Kidney (tissue), 14 donors: ENCODE measurements around the gene EQTN. TPM values are rescaled to one million over a fixed set of nuclear protein-coding genes. Genes with fewer than 3 reads are reported as not detected.
A peak's percentile ranks its signal among the peaks of the same experiment; 100 is the strongest.

Source experiments
- DNase-seq, 5 donors: peaks; one replicate each; pipeline ENCODE4 v3.0.0-alpha.2; 2013 to 2020
- FAIRE-seq: peaks from 2 replicates; lab custom pipeline; 2012; peaks lifted over from hg19 to GRCh38; lab: Jason Lieb, UNC
- H3K27ac ChIP-seq, 2 donors: one replicate each; pipeline ENCODE4 v1.7.0; 2013; ENCODE audit warnings: low read depth in 2 of 2, low read length in 2 of 2, inconsistent platforms in 1 of 2
- H3K27me3 ChIP-seq: one replicate; pipeline ENCODE4 v1.7.1; 2013; ENCODE audit warnings: low read length, inconsistent platforms; ENCODE audit not compliant: control insufficient read depth, insufficient read depth
- H3K36me3 ChIP-seq, 3 donors: one replicate each; pipeline versions ENCODE4 v1.7.0 to v1.7.1; 2013; ENCODE audit warnings: low read length in 3 of 3, control low read depth in 1 of 3, inconsistent platforms in 1 of 3; ENCODE audit not compliant: insufficient read depth in 3 of 3, control insufficient read depth in 2 of 3
- H3K4me1 ChIP-seq, 3 donors: one replicate each; pipeline versions ENCODE4 v1.7.0 to v1.7.1; 2013; ENCODE audit warnings: low read length in 3 of 3, inconsistent platforms in 1 of 3, low read depth in 1 of 3; ENCODE audit not compliant: control insufficient read depth in 2 of 3, insufficient read depth in 2 of 3
- H3K4me3 ChIP-seq, 3 donors: one replicate each; pipeline versions ENCODE4 v1.7.0 to v1.8.1; 2013; ENCODE audit warnings: low read length in 3 of 3, control low read depth in 1 of 3, inconsistent platforms in 1 of 3
- H3K9ac ChIP-seq, 3 donors: one replicate each; pipeline versions ENCODE4 v1.7.0 to v1.7.1; 2013; ENCODE audit warnings: low read length in 3 of 3, control low read depth in 1 of 3, inconsistent platforms in 1 of 3
- H3K9me3 ChIP-seq, 3 donors: one replicate each; pipeline versions ENCODE4 v1.7.0 to v1.7.1; 2013; ENCODE audit warnings: low read length in 3 of 3, control low read depth in 1 of 3, inconsistent platforms in 1 of 3; ENCODE audit not compliant: control insufficient read depth in 2 of 3, insufficient read depth in 1 of 3
- intact Hi-C: fragments of 100-400 bp; cut with DNase I; formaldehyde crosslinking; loops from one replicate; pipeline ENCODE4 v1.11.1; 2022
- polyA plus RNA-seq: library from polyadenylated mRNA; stranded (reverse); fragments of 350-450 nt; fragmentation: Illumina TruSeq; extraction: RNeasy Lipid Tissue Mini Kit (QIAGEN cat#74804); gene quantifications from one replicate; pipeline ENCODE4 v1.2.3, GENCODE V29; 2014; ENCODE audit warnings: low read depth, low replicate concordance; ENCODE audit not compliant: insufficient read depth
- total RNA-seq: library from RNA; stranded (reverse); fragmentation: NEBNext Ultra II Directional; extraction: Animal tissue kit (Norgen Biotek cat#: 25700); gene quantifications from one replicate; pipeline ENCODE4 v1.2.1, GENCODE V29; 2021
- TF ChIP-seq, protein P1 (sequence below): IDR thresholded peaks from 3 replicates; pipeline ENCODE4 v1.5.1; 2012; ENCODE audit warnings: mild to moderate bottlenecking, moderate library complexity, borderline replicate concordance; ENCODE audit not compliant: insufficient read depth; ENCODE audit errors: extremely low read depth
- donor health status: control.
- donor health status: control.
- donor health status: control.
- donor health status: control.
- donor health status: control.
- donor health status: DM: yes; HTN: yes; CAD: no.
- donor health status: Normal renal cell carcinoma (clear cell type).

Gene EQTN
- total and polyA plus RNA-seq, 2 donors from 2014 or later = 1.4 TPM; not detected in 1

GRCh38 chr9:27333241-27334052, 36.5 kb upstream of the EQTN start:
- DNase-seq = peak in 4 of 5 donors; percentile 74 to 93 (median 87)

GRCh38 chr9:27331393-27331792, 34.4 kb upstream of the EQTN start:
- Histone ChIP-seq H3K9ac (no peak overlapping the region), H3K4me1 (no peaks in the 10 kb centered on the region), H3K4me3 (no peak overlapping the region), H3K36me3 (no peaks in the 10 kb centered on the region), H3K27ac (no peak overlapping the region), H3K27me3 (no peaks in the 10 kb centered on the region), H3K9me3 (no peaks in the 10 kb centered on the region)
- FAIRE-seq (no peak), DNase-seq (no peak)
- TF ChIP-seq, protein P1, sequence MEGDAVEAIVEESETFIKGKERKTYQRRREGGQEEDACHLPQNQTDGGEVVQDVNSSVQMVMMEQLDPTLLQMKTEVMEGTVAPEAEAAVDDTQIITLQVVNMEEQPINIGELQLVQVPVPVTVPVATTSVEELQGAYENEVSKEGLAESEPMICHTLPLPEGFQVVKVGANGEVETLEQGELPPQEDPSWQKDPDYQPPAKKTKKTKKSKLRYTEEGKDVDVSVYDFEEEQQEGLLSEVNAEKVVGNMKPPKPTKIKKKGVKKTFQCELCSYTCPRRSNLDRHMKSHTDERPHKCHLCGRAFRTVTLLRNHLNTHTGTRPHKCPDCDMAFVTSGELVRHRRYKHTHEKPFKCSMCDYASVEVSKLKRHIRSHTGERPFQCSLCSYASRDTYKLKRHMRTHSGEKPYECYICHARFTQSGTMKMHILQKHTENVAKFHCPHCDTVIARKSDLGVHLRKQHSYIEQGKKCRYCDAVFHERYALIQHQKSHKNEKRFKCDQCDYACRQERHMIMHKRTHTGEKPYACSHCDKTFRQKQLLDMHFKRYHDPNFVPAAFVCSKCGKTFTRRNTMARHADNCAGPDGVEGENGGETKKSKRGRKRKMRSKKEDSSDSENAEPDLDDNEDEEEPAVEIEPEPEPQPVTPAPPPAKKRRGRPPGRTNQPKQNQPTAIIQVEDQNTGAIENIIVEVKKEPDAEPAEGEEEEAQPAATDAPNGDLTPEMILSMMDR = no peak
- intact Hi-C loops = loop anchor here (5.0 to 10.0 kb wide), 2 partner anchors 193 to 221 kb away; partner anchors contain the start of genes IFNK and MOB3B

More at GRCh38 chr9:27333241-27334052, 36.5 kb upstream of the EQTN start:
- Histone ChIP-seq H3K36me3 (no peaks in the 10 kb centered on the region), H3K27me3 (no peaks in the 10 kb centered on the region), H3K4me3 (no peak overlapping the region), H3K9ac (peak overlapping the region in 1 of 3 donors; percentile 31), H3K27ac (no peak overlapping the region), H3K4me1 (peaks cover 0 to 10% (median 5%) of the 10 kb centered on the region in 3 donors), H3K9me3 (no peaks in the 10 kb centered on the region)
- intact Hi-C loops = loop anchor here (5.0 to 10.0 kb wide), 2 partner anchors 191 to 219 kb away; partner anchors contain the start of genes IFNK and MOB3B
- TF ChIP-seq, protein P1 = peak; percentile 82
- FAIRE-seq = peak; percentile 97

DNA sequence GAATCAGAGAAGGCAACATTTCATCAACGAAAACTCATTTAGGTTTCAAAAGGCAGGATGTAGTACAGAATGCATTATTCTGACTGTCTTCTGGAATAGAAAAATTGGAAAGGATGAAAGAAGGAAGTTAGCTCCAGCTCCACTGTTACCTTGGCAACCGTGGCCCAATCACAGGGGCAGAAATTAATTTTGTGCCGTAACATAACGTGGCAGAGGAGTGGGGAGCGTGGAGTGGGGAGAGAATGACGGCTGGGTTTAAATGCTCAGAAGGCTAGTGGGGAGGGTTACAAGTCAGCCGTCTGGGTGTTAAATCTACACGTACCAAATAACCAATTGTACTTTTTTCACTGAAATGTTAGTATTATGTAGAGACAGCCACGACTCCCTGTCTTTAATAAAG, 32.3 kb upstream of the EQTN start:
- Histone ChIP-seq H3K27me3 (no peaks in the 10 kb centered on the region), H3K9me3 (no peaks in the 10 kb centered on the region), H3K36me3 (no peaks in the 10 kb centered on the region), H3K27ac (no peak overlapping the region), H3K4me3 (no peak overlapping the region), H3K9ac (no peak overlapping the region), H3K4me1 (no peaks in the 10 kb centered on the region)
- no peak for DNase-seq
- intact Hi-C loops = loop anchor here (10.0 kb wide), 1 partner anchor 396 kb away; no protein-coding TSS in a partner anchor
- no peak for FAIRE-seq
- TF ChIP-seq, protein P1 = no peak
